ENCODE measurements around the gene FAM107B. TPM values are rescaled to one million over a fixed set of nuclear protein-coding genes. Genes with fewer than 3 reads are reported as not detected.

Gene FAM107B
- total and polyA plus RNA-seq, 10 of the 15 experiments (the other 5 are each of a cell fraction or from before 2014, with no cell fraction given) = 22.9 to 162 (median 86.6) TPM

DNA sequence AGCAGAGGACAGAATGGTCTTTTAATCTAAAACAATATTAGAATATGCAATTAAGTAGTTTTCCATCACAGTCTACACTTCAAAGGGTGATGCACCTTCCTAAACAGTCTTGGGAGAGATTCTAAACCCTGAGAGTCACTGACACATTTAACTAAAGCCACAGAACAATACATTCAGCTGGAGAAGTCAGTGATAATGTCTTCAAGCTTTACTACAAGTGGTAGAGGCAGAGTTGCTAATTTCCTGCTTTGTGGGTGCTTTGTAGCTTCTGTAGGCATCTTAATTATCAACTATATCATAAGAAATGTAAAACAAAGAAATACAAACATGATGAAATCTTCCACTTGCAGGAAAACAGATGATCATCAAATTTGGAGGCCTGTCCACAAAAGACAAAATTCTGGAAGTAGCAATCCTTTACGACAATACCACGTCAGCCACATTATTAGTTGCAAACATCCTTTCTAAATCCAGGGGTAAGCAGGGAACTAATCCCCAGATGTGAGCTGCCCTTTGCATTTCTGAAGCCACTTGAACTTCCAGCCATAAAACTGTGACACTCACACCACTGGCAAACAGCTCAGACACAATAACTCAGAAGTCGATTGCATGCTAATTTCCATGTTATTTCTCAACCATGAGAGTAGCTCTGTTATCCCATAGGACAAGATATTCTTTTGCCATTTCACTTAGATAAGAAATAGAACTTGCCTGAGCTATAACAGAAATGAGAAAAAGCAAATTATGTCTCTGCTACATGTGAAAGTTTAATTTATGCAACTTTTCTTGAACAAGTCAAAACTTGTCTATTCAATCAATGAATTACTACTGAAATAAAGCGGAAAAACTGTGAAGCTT, 212.2 kb downstream of the FAM107B start:
- H3K4me1 ChIP-seq (ENCODE audit: control insufficient read depth, insufficient read depth, low read length) = peaks cover 26% of the 10 kb centered on the region
- peaks cover 59% of the 10 kb centered on the region for H3K79me2 ChIP-seq (ENCODE audit: control insufficient read depth, insufficient read depth, low read length)
- H3K27me3 ChIP-seq (replicated peaks in 1 of 2; ENCODE audit: control insufficient read depth in 2 of 2, insufficient read depth in 2 of 2, low read length in 1 of 2) = no peaks in the 10 kb centered on the region
- H4K20me1 ChIP-seq (ENCODE audit: control insufficient read depth, insufficient read depth) = no peaks in the 10 kb centered on the region
- no peaks in the 10 kb centered on the region; the same call in 2 of the 3 replicates for H3K9me3 ChIP-seq (replicated peaks; ENCODE audit: control insufficient read depth, insufficient read depth, low read length)
- ChIA-PET RAD21 (ENCODE audit: unreplicated experiment) (interaction anchor here (0.7 to 1.6 kb wide), 5 partner anchors 9 to 261 kb away, joined by 3 to 6 read pairs (median 3); no protein-coding TSS in a partner anchor), CTCF (interaction anchor here (0.7 to 1.9 kb wide), 7 partner anchors 9 to 289 kb away, joined by 3 to 8 read pairs (median 4); no protein-coding TSS in a partner anchor), POLR2A (interaction anchor here (0.6 to 1.1 kb wide), 3 partner anchors 8 to 11 kb away, joined by 3 to 8 read pairs (median 4); no protein-coding TSS in a partner anchor), SMC1A (ENCODE audit: uncharacterized antibody, unreplicated experiment) (interaction anchor here (0.7 to 2.6 kb wide), 12 partner anchors 9 to 357 kb away, joined by 3 to 12 read pairs (median 3); partner anchors contain the start of genes CDNF, HSPA14 and MSANTD7)
- FAIRE-seq (no peak), ATAC-seq (no peak), DNase-seq (ENCODE audit: low read depth, low spot score) (no peak)
- BruUV-seq (replicated peaks) = no TSS peak
- peaks cover 7 to 12% of the 10 kb centered on the region in 2 experiments for H3K36me3 ChIP-seq (ENCODE audit: control insufficient read depth in 2 of 2, insufficient read depth in 2 of 2, low read length in 1 of 2)
- intact Hi-C loops (cut with micrococcal nuclease; ENCODE audit: unreplicated experiment) (loop anchor here (5.0 kb wide), 2 partner anchors 40 to 260 kb away; no protein-coding TSS in a partner anchor), in situ Hi-C loops (cut with MboI) (no loop called here)
- H3K27ac ChIP-seq (ENCODE audit: control insufficient read depth, insufficient read depth) = no peak overlapping the region; the same call in 1 of the 2 replicates
- H2AFZ ChIP-seq (ENCODE audit: control insufficient read depth, low read depth, low read length) = no peak overlapping the region
- H3K4me3 ChIP-seq = 0 out of 2 replicates have a peak overlapping the region, but pooled peaks have one; percentile 14
- WGBS (ENCODE audit: insufficient coverage, insufficient replicate concordance, low lambda C conversion rate, missing lambda C conversion rate) = 39% methylated on average over 4 of the region's 4 CpGs
- H3K4me2 ChIP-seq (ENCODE audit: control insufficient read depth, insufficient read depth) = peak overlapping the region; percentile 51
- H3K9ac ChIP-seq (ENCODE audit: control insufficient read depth, insufficient read depth, low read length) = no peak overlapping the region
- TF ChIP-seq, protein P1, sequence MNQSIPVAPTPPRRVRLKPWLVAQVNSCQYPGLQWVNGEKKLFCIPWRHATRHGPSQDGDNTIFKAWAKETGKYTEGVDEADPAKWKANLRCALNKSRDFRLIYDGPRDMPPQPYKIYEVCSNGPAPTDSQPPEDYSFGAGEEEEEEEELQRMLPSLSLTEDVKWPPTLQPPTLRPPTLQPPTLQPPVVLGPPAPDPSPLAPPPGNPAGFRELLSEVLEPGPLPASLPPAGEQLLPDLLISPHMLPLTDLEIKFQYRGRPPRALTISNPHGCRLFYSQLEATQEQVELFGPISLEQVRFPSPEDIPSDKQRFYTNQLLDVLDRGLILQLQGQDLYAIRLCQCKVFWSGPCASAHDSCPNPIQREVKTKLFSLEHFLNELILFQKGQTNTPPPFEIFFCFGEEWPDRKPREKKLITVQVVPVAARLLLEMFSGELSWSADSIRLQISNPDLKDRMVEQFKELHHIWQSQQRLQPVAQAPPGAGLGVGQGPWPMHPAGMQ (IDR thresholded peaks at IDR 0.05; ENCODE audit: borderline replicate concordance) = no peak
- TF ChIP-seq ZSCAN29 (IDR thresholded peaks at IDR 0.05) (no peak), TCF12 (IDR thresholded peaks at IDR 0.05; ENCODE audit: low read depth, low read length) (no peak), GATAD2B (conservative IDR thresholded peaks at IDR 0.05; ENCODE audit: low read depth) (no peak), YY1 (IDR thresholded peaks at IDR 0.05; ENCODE audit: low read depth, low read length) (no peak), BCL11A (IDR thresholded peaks at IDR 0.05; ENCODE audit: low read depth, low read length) (no peak), FOXM1 (IDR thresholded peaks at IDR 0.05; ENCODE audit: low read depth, low read length) (no peak), MTA3 (IDR thresholded peaks at IDR 0.05; ENCODE audit: borderline replicate concordance, low read length) (no peak), NRF1 (conservative IDR thresholded peaks at IDR 0.05; ENCODE audit: low read depth, low read length) (no peak), IRF4 (IDR thresholded peaks at IDR 0.05; ENCODE audit: low read depth, low read length) (no peak), CHD2 (IDR thresholded peaks at IDR 0.05; ENCODE audit: borderline replicate concordance, low read depth, low read length) (no peak), SP1 (IDR thresholded peaks at IDR 0.05; ENCODE audit: low read depth, low read length) (no peak)
- TF ChIP-seq, protein P2, sequence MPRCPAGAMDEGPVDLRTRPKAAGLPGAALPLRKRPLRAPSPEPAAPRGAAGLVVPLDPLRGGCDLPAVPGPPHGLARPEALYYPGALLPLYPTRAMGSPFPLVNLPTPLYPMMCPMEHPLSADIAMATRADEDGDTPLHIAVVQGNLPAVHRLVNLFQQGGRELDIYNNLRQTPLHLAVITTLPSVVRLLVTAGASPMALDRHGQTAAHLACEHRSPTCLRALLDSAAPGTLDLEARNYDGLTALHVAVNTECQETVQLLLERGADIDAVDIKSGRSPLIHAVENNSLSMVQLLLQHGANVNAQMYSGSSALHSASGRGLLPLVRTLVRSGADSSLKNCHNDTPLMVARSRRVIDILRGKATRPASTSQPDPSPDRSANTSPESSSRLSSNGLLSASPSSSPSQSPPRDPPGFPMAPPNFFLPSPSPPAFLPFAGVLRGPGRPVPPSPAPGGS (IDR thresholded peaks at IDR 0.05; ENCODE audit: borderline replicate concordance, insufficient read depth, low read depth, low read length, poor library complexity, severe bottlenecking) = no peak
- TF ChIP-seq, protein P3, sequence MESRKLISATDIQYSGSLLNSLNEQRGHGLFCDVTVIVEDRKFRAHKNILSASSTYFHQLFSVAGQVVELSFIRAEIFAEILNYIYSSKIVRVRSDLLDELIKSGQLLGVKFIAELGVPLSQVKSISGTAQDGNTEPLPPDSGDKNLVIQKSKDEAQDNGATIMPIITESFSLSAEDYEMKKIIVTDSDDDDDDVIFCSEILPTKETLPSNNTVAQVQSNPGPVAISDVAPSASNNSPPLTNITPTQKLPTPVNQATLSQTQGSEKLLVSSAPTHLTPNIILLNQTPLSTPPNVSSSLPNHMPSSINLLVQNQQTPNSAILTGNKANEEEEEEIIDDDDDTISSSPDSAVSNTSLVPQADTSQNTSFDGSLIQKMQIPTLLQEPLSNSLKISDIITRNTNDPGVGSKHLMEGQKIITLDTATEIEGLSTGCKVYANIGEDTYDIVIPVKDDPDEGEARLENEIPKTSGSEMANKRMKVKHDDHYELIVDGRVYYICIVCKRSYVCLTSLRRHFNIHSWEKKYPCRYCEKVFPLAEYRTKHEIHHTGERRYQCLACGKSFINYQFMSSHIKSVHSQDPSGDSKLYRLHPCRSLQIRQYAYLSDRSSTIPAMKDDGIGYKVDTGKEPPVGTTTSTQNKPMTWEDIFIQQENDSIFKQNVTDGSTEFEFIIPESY (IDR thresholded peaks at IDR 0.05) = no peak

Measured in GM12878 (cell line).